Mammary epithelial cell (primary cell): ENCODE results near the gene RPA1.

Source experiments
- EZH2 ChIP-seq: IDR thresholded peaks from 2 replicates; pipeline ENCODE4 v1.6.1; 2012; ENCODE audit warnings: low read length, inconsistent platforms, borderline replicate concordance
- TF ChIP-seq, protein P1 (sequence below), 2 donors: IDR thresholded peaks in 1 of 2; conservative IDR thresholded peaks in 1 of 2; 2 replicates each; pipeline ENCODE4 v1.5.1; 2011 to 2012; ENCODE audit warnings: inconsistent platforms in 2 of 2, low read length in 2 of 2, mild to moderate bottlenecking in 2 of 2, control low read depth in 1 of 2, low read depth in 1 of 2; ENCODE audit not compliant: insufficient read depth in 1 of 2; ENCODE audit errors: extremely low read depth in 1 of 2

DNA sequence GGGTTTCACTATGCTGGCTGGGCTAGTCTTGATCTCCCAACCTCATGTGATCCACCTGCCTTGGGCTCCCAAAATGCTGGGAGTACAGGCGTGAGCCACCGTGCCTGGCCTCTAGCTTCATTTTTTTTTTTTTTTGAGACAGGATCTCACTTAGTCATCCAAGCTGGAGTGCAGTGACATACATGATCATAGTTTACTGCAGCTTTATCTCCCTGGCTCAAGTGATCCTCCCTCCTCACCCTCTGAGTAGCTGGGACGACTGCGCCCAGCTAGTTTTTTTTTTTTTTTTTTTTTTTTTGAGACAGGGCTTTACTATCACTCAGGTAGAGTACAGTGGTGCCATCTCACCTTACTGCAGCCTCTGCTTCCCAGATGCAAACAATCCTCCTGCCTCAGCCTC is 9.7 kb downstream of the RPA1 start:
- TF ChIP-seq, protein P1, sequence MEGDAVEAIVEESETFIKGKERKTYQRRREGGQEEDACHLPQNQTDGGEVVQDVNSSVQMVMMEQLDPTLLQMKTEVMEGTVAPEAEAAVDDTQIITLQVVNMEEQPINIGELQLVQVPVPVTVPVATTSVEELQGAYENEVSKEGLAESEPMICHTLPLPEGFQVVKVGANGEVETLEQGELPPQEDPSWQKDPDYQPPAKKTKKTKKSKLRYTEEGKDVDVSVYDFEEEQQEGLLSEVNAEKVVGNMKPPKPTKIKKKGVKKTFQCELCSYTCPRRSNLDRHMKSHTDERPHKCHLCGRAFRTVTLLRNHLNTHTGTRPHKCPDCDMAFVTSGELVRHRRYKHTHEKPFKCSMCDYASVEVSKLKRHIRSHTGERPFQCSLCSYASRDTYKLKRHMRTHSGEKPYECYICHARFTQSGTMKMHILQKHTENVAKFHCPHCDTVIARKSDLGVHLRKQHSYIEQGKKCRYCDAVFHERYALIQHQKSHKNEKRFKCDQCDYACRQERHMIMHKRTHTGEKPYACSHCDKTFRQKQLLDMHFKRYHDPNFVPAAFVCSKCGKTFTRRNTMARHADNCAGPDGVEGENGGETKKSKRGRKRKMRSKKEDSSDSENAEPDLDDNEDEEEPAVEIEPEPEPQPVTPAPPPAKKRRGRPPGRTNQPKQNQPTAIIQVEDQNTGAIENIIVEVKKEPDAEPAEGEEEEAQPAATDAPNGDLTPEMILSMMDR (conservative IDR thresholded peaks at IDR 0.05 in 1 of 2, IDR thresholded peaks at IDR 0.05 in 1 of 2; ENCODE audit: extremely low read depth in 1 of 2, insufficient read depth in 1 of 2, low read depth in 1 of 2, low read length in 2 of 2), result no peak
- no peak for TF ChIP-seq EZH2
